Neutrophil (primary cell): ENCODE results near the gene TMEM237.

Experiments used
- H3K27ac ChIP-seq: fragments of 200-600 bp; sonication (generic); 2 replicates; pipeline ENCODE4 v1.5.1; 2016; ENCODE audit warnings: mild to moderate bottlenecking, moderate library complexity
- H3K27me3 ChIP-seq: fragments of 200-600 bp; sonication (generic); 2 replicates; pipeline ENCODE4 v1.6.0; 2016; ENCODE audit warnings: mild to moderate bottlenecking
- H3K36me3 ChIP-seq: fragments of 200-600 bp; sonication (generic); 2 replicates; pipeline ENCODE4 v1.5.1; 2017
- H3K4me1 ChIP-seq, 2 experiments: fragments of 200-600 bp in 1 of 2; sonication (generic) in 1 of 2; 1 replicate in 1 of 2; 2 replicates in 1 of 2; pipeline versions ENCODE4 v1.5.1 to v1.6.1; 2013 to 2016; ENCODE audit warnings: low read depth in 1 of 2, low read length in 1 of 2, mild to moderate bottlenecking in 1 of 2, moderate library complexity in 1 of 2; ENCODE audit not compliant: control insufficient read depth in 1 of 2, insufficient read depth in 1 of 2
- H3K4me3 ChIP-seq, 2 experiments: fragments of 200-600 bp in 1 of 2; sonication (generic) in 1 of 2; 1 replicate in 1 of 2; 2 replicates in 1 of 2; pipeline ENCODE4 v1.5.1; 2013 to 2016; ENCODE audit warnings: low read depth in 1 of 2, low read length in 1 of 2, mild to moderate bottlenecking in 1 of 2, moderate library complexity in 1 of 2
- H3K9me3 ChIP-seq: fragments of 200-600 bp; sonication (generic); 2 replicates; pipeline ENCODE4 v1.5.1; 2016
- CTCF ChIP-seq: fragments of 200-600 bp; sonication (generic); IDR thresholded peaks from 2 replicates; pipeline ENCODE4 v1.5.1; 2016; ENCODE audit warnings: antibody characterized with exemption

TMEM237 gene

DNA sequence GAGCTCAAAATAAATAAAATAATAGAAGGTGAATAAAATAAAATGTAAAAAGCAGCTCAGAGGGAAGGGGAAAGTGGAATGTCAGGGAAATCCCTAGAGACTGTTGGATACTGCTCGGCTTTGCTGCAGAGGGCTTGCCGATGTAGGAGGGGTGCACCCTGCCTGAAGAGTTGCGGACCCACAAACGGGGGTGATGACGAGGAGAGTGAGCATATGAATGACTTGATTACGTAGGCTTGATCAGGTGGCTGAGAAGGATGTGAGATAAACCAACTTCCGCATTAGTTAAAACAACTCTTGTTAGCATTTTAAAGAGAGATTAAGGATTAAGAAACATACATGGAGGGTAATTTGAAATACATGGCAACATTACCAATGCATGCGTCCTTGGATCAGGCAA is 21.0 kb upstream of the TMEM237 start:
- Histone ChIP-seq H3K4me3 (no peak overlapping the region), H3K4me1 (peaks cover 7 to 16% of the 10 kb centered on the region in 2 experiments), H3K36me3 (no peaks in the 10 kb centered on the region)

DNA sequence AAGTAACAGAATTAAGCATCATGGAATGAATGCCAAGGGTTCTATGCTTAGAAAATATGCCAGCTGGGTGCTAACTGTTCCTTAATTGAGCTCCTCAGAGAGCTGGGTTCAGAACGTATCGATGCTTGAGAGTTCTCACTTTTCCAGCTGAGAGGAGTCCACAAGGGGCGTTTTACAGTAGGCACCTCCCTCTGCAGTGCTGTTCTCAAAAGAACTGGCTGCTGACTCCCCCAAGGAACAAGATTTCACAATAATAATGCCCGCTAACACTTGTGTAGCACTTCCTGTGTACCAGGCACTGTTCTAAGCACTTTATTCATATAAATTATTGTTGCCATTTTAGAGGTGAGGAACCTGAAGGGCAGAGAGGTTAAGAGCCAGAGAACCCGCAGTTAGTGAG is 18.1 kb upstream of the TMEM237 start:
- H3K4me1 ChIP-seq: peaks cover 7 to 16% of the 10 kb centered on the region in 2 experiments
- H3K9me3 ChIP-seq: no peaks in the 10 kb centered on the region
- TF ChIP-seq CTCF: no peak
- no peak overlapping the region for H3K4me3 ChIP-seq
- no peaks in the 10 kb centered on the region for H3K27me3 ChIP-seq
- H3K27ac ChIP-seq: no peak overlapping the region
- no peaks in the 10 kb centered on the region for H3K36me3 ChIP-seq

More for the DNA sequence above, 21.0 kb upstream of the TMEM237 start:
- no peak for TF ChIP-seq CTCF
- Histone ChIP-seq H3K27me3 (no peaks in the 10 kb centered on the region), H3K9me3 (no peaks in the 10 kb centered on the region), H3K27ac (no peak overlapping the region)

GRCh38 chr2:201660293-201660895 is 17.1 kb upstream of the TMEM237 start:
- Histone ChIP-seq H3K4me3 (no peak overlapping the region), H3K27ac (no peak overlapping the region), H3K36me3 (no peaks in the 10 kb centered on the region), H3K4me1 (peaks cover 7 to 16% of the 10 kb centered on the region in 2 experiments), H3K27me3 (no peaks in the 10 kb centered on the region), H3K9me3 (no peaks in the 10 kb centered on the region)
- no peak for TF ChIP-seq CTCF

- Histone ChIP-seq H3K36me3 (no peaks in the 10 kb centered on the region), H3K27me3 (peaks cover 3% of the 10 kb centered on the region), H3K4me1 (peaks cover 7 to 15% of the 10 kb centered on the region in 2 experiments), H3K4me3 (no peak overlapping the region), H3K27ac (no peak overlapping the region), H3K9me3 (no peaks in the 10 kb centered on the region)
- TF ChIP-seq CTCF: no peak
Observed at GRCh38 chr2:201656740-201657139, 13.4 kb upstream of the TMEM237 start.

DNA sequence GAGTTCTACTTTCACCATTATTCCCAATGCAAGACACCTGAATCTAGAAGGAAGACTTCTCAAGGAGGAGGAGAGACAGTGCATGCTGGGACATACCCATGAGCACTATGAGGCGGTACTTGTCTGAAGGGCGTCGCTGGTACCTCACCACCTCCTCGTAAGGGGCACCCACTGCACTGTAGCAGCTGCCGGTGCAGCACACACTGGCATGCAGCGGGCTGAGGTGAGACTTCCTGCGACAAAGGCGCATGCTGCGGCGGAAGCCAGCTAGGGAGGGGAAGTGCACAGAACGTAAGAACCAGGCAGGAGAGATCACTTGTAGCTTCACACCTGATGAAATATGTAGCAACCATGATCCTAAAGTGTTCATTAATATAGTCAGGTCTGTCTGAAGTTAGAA is 12.8 kb upstream of the TMEM237 start:
- Histone ChIP-seq H3K27me3 (peaks cover 3% of the 10 kb centered on the region), H3K4me1 (peaks cover 7 to 8% of the 10 kb centered on the region in 2 experiments), H3K4me3 (no peak overlapping the region), H3K27ac (no peak overlapping the region), H3K36me3 (no peaks in the 10 kb centered on the region), H3K9me3 (no peaks in the 10 kb centered on the region)
- no peak for TF ChIP-seq CTCF
